SK-N-SH (cell line): ENCODE data around the gene PPP4R2.

ENCODE experiments used
- ELF1 ChIP-seq: IDR thresholded peaks from 2 replicates; pipeline ENCODE4 v1.4.0; 2012
- EP300 ChIP-seq, 2 experiments: IDR thresholded peaks; 2 replicates each; pipeline versions ENCODE4 v1.4.0 to v1.6.1; 2012; ENCODE audit warnings: borderline replicate concordance in 1 of 2, low read depth in 1 of 2, low read length in 1 of 2
- GABPA ChIP-seq: IDR thresholded peaks from 2 replicates; pipeline ENCODE4 v1.4.0; 2012; ENCODE audit warnings: low read depth, mild to moderate bottlenecking
- MAX ChIP-seq: IDR thresholded peaks from 2 replicates; pipeline ENCODE4 v1.4.0; 2012; ENCODE audit warnings: low read depth
- MEF2A ChIP-seq: IDR thresholded peaks from 2 replicates; pipeline ENCODE4 v1.4.0; 2012; ENCODE audit warnings: low read depth, borderline replicate concordance
- MXI1 ChIP-seq: IDR thresholded peaks from 2 replicates; pipeline ENCODE4 v1.6.1; 2012; ENCODE audit warnings: mild to moderate bottlenecking, low read depth, low read length, improper control_type of control experiment
- POLR2AphosphoS5 ChIP-seq: IDR thresholded peaks from 2 replicates; pipeline ENCODE4 v1.6.1; 2012; ENCODE audit warnings: low read depth, low read length
- SIN3A ChIP-seq: IDR thresholded peaks from 2 replicates; pipeline ENCODE4 v1.6.1; 2012; ENCODE audit warnings: low read depth, mild to moderate bottlenecking, low read length, moderate library complexity, borderline replicate concordance
- TF ChIP-seq, protein P1 (sequence below): fragments of 200-600 bp; sonication (generic); IDR thresholded peaks from 2 replicates; pipeline ENCODE4 v1.6.1; 2017; ENCODE audit warnings: antibody characterized with exemption, mild to moderate bottlenecking, moderate library complexity
- TF ChIP-seq, protein P2 (sequence below): IDR thresholded peaks from 2 replicates; pipeline ENCODE4 v1.4.0; 2012; ENCODE audit warnings: low read depth, borderline replicate concordance

DNA sequence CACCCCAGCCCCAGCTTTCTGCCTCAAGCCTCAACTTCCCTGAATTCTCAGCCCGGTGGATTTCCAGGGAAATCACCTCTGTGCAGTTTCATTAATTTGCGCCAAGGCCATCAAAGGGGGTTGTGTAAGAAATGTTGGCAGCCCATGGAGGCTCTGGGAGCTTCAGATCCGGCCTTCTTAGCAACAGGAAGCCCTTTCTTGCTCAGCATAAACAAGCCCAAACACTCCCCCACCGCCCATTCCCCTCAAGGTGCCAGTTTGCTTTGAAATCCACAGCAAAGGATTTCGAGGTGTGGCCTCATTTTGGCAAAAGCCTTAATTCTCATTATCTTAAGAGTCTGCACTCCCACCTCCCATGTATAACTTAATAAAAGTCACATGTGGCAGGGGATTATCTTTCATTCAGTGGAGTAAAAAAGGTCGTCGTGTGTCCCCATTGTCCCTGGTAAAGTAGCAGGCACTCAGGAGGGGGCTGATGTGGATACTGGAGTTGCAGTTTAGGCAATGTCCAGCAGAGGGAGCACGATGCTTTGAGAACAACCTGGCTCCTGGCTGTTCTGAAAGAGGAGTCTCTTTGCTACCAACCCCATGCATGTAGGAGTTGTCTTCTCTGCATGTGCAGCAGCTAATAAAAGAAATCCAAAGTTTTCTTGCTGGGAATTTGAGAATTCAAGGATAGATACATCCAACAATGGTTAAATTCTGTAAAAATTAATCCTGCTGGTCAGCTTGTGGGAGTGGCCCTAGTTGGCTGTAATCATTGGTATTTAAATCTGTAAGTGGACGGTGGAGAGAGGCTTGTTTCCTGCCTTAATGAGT lies 104.3 kb downstream of the PPP4R2 start:
- TF ChIP-seq ELF1: no peak
- TF ChIP-seq, protein P1, sequence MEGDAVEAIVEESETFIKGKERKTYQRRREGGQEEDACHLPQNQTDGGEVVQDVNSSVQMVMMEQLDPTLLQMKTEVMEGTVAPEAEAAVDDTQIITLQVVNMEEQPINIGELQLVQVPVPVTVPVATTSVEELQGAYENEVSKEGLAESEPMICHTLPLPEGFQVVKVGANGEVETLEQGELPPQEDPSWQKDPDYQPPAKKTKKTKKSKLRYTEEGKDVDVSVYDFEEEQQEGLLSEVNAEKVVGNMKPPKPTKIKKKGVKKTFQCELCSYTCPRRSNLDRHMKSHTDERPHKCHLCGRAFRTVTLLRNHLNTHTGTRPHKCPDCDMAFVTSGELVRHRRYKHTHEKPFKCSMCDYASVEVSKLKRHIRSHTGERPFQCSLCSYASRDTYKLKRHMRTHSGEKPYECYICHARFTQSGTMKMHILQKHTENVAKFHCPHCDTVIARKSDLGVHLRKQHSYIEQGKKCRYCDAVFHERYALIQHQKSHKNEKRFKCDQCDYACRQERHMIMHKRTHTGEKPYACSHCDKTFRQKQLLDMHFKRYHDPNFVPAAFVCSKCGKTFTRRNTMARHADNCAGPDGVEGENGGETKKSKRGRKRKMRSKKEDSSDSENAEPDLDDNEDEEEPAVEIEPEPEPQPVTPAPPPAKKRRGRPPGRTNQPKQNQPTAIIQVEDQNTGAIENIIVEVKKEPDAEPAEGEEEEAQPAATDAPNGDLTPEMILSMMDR: peak; percentile 96
- TF ChIP-seq MXI1: no peak
- no peak for TF ChIP-seq GABPA
- no peak for TF ChIP-seq MAX
- no peak for TF ChIP-seq SIN3A
- TF ChIP-seq EP300 (IDR thresholded peaks at IDR 0.05; ENCODE audit: borderline replicate concordance in 1 of 2, low read depth in 1 of 2, low read length in 1 of 2): no peak
- no peak for TF ChIP-seq POLR2AphosphoS5
- no peak for TF ChIP-seq MEF2A
- TF ChIP-seq, protein P2, sequence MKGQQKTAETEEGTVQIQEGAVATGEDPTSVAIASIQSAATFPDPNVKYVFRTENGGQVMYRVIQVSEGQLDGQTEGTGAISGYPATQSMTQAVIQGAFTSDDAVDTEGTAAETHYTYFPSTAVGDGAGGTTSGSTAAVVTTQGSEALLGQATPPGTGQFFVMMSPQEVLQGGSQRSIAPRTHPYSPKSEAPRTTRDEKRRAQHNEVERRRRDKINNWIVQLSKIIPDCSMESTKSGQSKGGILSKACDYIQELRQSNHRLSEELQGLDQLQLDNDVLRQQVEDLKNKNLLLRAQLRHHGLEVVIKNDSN: no peak
